GM23338 (cell line): Measurements from ENCODE around the gene RPL37A. TPM values are rescaled to one million over a fixed set of nuclear protein-coding genes. Genes with fewer than 3 reads are reported as not detected.

Source experiments
- ATAC-seq: fragments of 200-7000 bp; cut with Tn5 transposase; 3 replicates; pipeline ENCODE4 v1.9.1; 2020
- DNase-seq: peaks from one replicate; pipeline ENCODE4 v3.0.0-alpha.2; 2015; ENCODE audit warnings: low spot score
- H2AFZ ChIP-seq: fragments of 200-600 bp; sonication (generic); 2 replicates; pipeline ENCODE4 v1.8.0; 2016; ENCODE audit warnings: antibody characterized with exemption, mild to moderate bottlenecking, moderate library complexity
- H3F3A ChIP-seq: fragments of 200-600 bp; sonication (generic); replicated peaks from 2 replicates; pipeline ENCODE4 v1.8.0; 2017; ENCODE audit warnings: antibody characterized with exemption, mixed run types, low read depth
- H3K27ac ChIP-seq: fragments of 200-600 bp; sonication (generic); 2 replicates; pipeline ENCODE4 v1.6.1; 2016; ENCODE audit warnings: low read depth
- H3K27me3 ChIP-seq: fragments of 200-600 bp; sonication (generic); 2 replicates; pipeline ENCODE4 v1.8.0; 2016; ENCODE audit warnings: mild to moderate bottlenecking, mixed run types, moderate library complexity; ENCODE audit not compliant: insufficient read depth
- H3K36me3 ChIP-seq: fragments of 200-600 bp; sonication (generic); 2 replicates; pipeline ENCODE4 v1.8.0; 2016; ENCODE audit warnings: mild to moderate bottlenecking; ENCODE audit not compliant: insufficient read depth
- H3K4me1 ChIP-seq: fragments of 200-600 bp; sonication (generic); 2 replicates; pipeline ENCODE4 v1.8.0; 2016; ENCODE audit warnings: mild to moderate bottlenecking, moderate library complexity; ENCODE audit not compliant: insufficient read depth
- H3K4me2 ChIP-seq: fragments of 200-600 bp; sonication (generic); 2 replicates; pipeline ENCODE4 v1.7.1; 2017; ENCODE audit warnings: mixed run types
- H3K4me3 ChIP-seq: fragments of 200-600 bp; sonication (generic); 2 replicates; pipeline ENCODE4 v1.6.1; 2016; ENCODE audit warnings: mixed run types
- H3K79me2 ChIP-seq: fragments of 200-600 bp; sonication (generic); replicated peaks from 2 replicates; pipeline ENCODE4 v1.8.0; 2017; ENCODE audit warnings: mild to moderate bottlenecking; ENCODE audit not compliant: insufficient read depth
- H3K9me2 ChIP-seq: fragments of 200-600 bp; sonication (generic); 2 replicates; pipeline ENCODE4 v1.8.0; 2017; ENCODE audit not compliant: insufficient read depth
- H4K20me1 ChIP-seq: fragments of 200-600 bp; sonication (generic); replicated peaks from 2 replicates; pipeline ENCODE4 v1.8.0; 2017; ENCODE audit warnings: mild to moderate bottlenecking; ENCODE audit not compliant: insufficient read depth
- H3K27ac Mint-ChIP-seq: 2 replicates; pipeline ENCODE4 v1.8.0; 2020; ENCODE audit warnings: inconsistent platforms, mild to moderate bottlenecking, moderate library complexity, mixed read lengths
- H3K27me3 Mint-ChIP-seq: 3 replicates; pipeline ENCODE4 v1.8.0; 2022; ENCODE audit warnings: low read depth, mild to moderate bottlenecking, moderate library complexity, mixed read lengths, inconsistent platforms; ENCODE audit not compliant: insufficient read depth, poor library complexity
- H3K36me3 Mint-ChIP-seq: 3 replicates; pipeline ENCODE4 v1.8.0; 2021; ENCODE audit warnings: low read depth, mild to moderate bottlenecking, inconsistent platforms, moderate library complexity, mixed read lengths
- H3K4me1 Mint-ChIP-seq: 3 replicates; pipeline ENCODE4 v1.8.0; 2020; ENCODE audit warnings: mild to moderate bottlenecking, inconsistent platforms, mixed read lengths
- H3K4me3 Mint-ChIP-seq: 3 replicates; pipeline ENCODE4 v1.8.0; 2021; ENCODE audit warnings: moderate library complexity, mild to moderate bottlenecking, inconsistent platforms, mixed read lengths
- H3K9me3 Mint-ChIP-seq: 3 replicates; pipeline ENCODE4 v1.8.0; 2020; ENCODE audit warnings: moderate library complexity, mild to moderate bottlenecking, inconsistent platforms, mixed read lengths
- CREB1 ChIP-seq: fragments of 250-450 bp; sonication (Bioruptor Pico); IDR thresholded peaks from 2 replicates; pipeline ENCODE4 v1.5.0; 2020; ENCODE audit warnings: low read depth, mild to moderate bottlenecking, moderate library complexity
- CTCF ChIP-seq, 2 experiments: fragments of 200-600 bp in 1 of 2; sonication (generic) in 1 of 2; conservative IDR thresholded peaks; 2 replicates each; pipeline versions ENCODE4 v1.5.1 to v1.6.1; 2016 to 2017; ENCODE audit warnings: antibody characterized with exemption in 2 of 2, low read depth in 2 of 2, mild to moderate bottlenecking in 2 of 2, moderate library complexity in 1 of 2
- EZH2 ChIP-seq: fragments of 200-600 bp; sonication (generic); IDR thresholded peaks from one replicate; pipeline ENCODE4 v1.8.0; 2017; ENCODE audit warnings: antibody characterized with exemption, mild to moderate bottlenecking, low read depth; ENCODE audit not compliant: unreplicated experiment
- EZH2phosphoT487 ChIP-seq: fragments of 200-600 bp; sonication (generic); IDR thresholded peaks from one replicate; pipeline ENCODE4 v1.8.1; 2018; ENCODE audit warnings: antibody characterized with exemption; ENCODE audit not compliant: unreplicated experiment
- JUNB ChIP-seq: IDR thresholded peaks from one replicate; pipeline ENCODE4 v1.6.1; 2016; ENCODE audit warnings: antibody characterized with exemption; ENCODE audit not compliant: unreplicated experiment
- NANOG ChIP-seq: IDR thresholded peaks from 2 replicates; pipeline ENCODE4 v1.6.1; 2016; ENCODE audit warnings: antibody characterized with exemption, borderline replicate concordance
- POLR2AphosphoS5 ChIP-seq: IDR thresholded peaks from 2 replicates; pipeline ENCODE4 v1.6.1; 2016; ENCODE audit warnings: antibody characterized with exemption, low read depth
- STAT1 ChIP-seq: IDR thresholded peaks from one replicate; pipeline ENCODE4 v1.6.1; 2016; ENCODE audit warnings: antibody characterized with exemption; ENCODE audit not compliant: unreplicated experiment
- ZNF114 ChIP-seq: fragments of 250-450 bp; sonication (Bioruptor Pico); IDR thresholded peaks from 2 replicates; pipeline ENCODE4 v1.5.0; 2020; ENCODE audit warnings: mild to moderate bottlenecking, moderate library complexity
- ZNF331 ChIP-seq: fragments of 250-450 bp; sonication (Bioruptor Pico); IDR thresholded peaks from 2 replicates; pipeline ENCODE4 v1.5.0; 2020; ENCODE audit warnings: low read depth, mild to moderate bottlenecking, moderate library complexity
- ZNF462 ChIP-seq: fragments of 250-450 bp; sonication (Bioruptor Pico); IDR thresholded peaks from 2 replicates; pipeline ENCODE4 v1.5.0; 2020; ENCODE audit warnings: mild to moderate bottlenecking, moderate library complexity
- polyA plus RNA-seq: library from polyadenylated mRNA; unstranded; fragments of >200 nt; fragmentation: Nextera tagmentation; extraction: Ambion mirVana; gene quantifications from 2 replicates; pipeline ENCODE4 v1.2.1, GENCODE V29; 2016
- total RNA-seq: library from RNA; depleted of rRNA; stranded (reverse); fragments of >200 nt; shearing (Covaris generic); gene quantifications from 2 replicates; pipeline ENCODE4 v1.2.3, GENCODE V29; 2014
- TF ChIP-seq, protein P1 (sequence below): IDR thresholded peaks from one replicate; pipeline ENCODE4 v1.6.1; 2018; ENCODE audit warnings: antibody characterized with exemption; ENCODE audit not compliant: unreplicated experiment
- TF ChIP-seq, protein P2 (sequence below): IDR thresholded peaks from 2 replicates; pipeline ENCODE4 v1.6.1; 2016; ENCODE audit warnings: antibody characterized with exemption

The RPL37A gene
- total and polyA plus RNA-seq, 2 experiments from 2014 or later: 1,118 to 5,036 TPM

DNA sequence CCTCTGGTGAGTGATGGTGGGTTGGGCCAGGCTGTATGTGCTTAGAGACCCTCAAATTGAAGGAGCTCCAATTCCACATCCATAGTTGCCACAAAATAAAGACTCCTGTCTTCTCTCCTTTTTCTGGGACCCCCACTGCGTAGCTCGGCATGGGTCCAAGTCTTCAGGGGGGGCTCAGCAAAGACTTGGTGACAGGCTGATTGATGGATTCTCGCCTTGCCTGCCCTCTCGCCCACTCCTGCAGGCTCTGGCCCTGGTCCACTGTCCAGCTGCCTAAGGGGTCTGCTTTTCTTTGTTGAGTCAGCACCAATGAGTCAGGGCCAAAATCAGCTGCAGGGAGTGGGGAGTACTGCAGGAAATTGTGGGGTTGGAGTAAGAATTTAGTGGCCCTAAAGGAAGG lies 21.5 kb downstream of the RPL37A start:
- H3K27me3 Mint-ChIP-seq: peaks cover 3% of the 10 kb centered on the region
- no peak overlapping the region for H3K4me2 ChIP-seq

More for the DNA sequence above, 21.5 kb downstream of the RPL37A start:
- Mint-ChIP-seq H3K36me3 (no peaks in the 10 kb centered on the region; the same call in 2 of the 3 replicates), H3K4me3 (no peak overlapping the region), H3K4me1 (no peaks in the 10 kb centered on the region), H3K9me3 (no peaks in the 10 kb centered on the region), H3K27ac (no peak overlapping the region)
- no peaks in the 10 kb centered on the region for H3K27me3 ChIP-seq
- H3K9me2 ChIP-seq: no peaks in the 10 kb centered on the region; the same call in 1 of the 2 replicates
- H3F3A ChIP-seq: no peaks in the 10 kb centered on the region
- no peak overlapping the region for H3K4me3 ChIP-seq
- H4K20me1 ChIP-seq: no peaks in the 10 kb centered on the region; the same call in 1 of the 2 replicates
- DNase-seq (no peak), ATAC-seq (no peak)
- TF ChIP-seq ZNF114 (CRISPR knock-in tag) (no peak), CREB1 (CRISPR knock-in tag) (no peak), POLR2AphosphoS5 (no peak), NANOG (no peak), EZH2 (no peak), ZNF331 (no peak), ZNF462 (CRISPR knock-in tag) (no peak), CTCF (conservative IDR thresholded peaks at IDR 0.05; ENCODE audit: low read depth in 2 of 2) (no peak), STAT1 (no peak), JUNB (no peak), EZH2phosphoT487 (no peak)
- TF ChIP-seq, protein P1, sequence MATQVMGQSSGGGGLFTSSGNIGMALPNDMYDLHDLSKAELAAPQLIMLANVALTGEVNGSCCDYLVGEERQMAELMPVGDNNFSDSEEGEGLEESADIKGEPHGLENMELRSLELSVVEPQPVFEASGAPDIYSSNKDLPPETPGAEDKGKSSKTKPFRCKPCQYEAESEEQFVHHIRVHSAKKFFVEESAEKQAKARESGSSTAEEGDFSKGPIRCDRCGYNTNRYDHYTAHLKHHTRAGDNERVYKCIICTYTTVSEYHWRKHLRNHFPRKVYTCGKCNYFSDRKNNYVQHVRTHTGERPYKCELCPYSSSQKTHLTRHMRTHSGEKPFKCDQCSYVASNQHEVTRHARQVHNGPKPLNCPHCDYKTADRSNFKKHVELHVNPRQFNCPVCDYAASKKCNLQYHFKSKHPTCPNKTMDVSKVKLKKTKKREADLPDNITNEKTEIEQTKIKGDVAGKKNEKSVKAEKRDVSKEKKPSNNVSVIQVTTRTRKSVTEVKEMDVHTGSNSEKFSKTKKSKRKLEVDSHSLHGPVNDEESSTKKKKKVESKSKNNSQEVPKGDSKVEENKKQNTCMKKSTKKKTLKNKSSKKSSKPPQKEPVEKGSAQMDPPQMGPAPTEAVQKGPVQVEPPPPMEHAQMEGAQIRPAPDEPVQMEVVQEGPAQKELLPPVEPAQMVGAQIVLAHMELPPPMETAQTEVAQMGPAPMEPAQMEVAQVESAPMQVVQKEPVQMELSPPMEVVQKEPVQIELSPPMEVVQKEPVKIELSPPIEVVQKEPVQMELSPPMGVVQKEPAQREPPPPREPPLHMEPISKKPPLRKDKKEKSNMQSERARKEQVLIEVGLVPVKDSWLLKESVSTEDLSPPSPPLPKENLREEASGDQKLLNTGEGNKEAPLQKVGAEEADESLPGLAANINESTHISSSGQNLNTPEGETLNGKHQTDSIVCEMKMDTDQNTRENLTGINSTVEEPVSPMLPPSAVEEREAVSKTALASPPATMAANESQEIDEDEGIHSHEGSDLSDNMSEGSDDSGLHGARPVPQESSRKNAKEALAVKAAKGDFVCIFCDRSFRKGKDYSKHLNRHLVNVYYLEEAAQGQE: no peak
- TF ChIP-seq, protein P2, sequence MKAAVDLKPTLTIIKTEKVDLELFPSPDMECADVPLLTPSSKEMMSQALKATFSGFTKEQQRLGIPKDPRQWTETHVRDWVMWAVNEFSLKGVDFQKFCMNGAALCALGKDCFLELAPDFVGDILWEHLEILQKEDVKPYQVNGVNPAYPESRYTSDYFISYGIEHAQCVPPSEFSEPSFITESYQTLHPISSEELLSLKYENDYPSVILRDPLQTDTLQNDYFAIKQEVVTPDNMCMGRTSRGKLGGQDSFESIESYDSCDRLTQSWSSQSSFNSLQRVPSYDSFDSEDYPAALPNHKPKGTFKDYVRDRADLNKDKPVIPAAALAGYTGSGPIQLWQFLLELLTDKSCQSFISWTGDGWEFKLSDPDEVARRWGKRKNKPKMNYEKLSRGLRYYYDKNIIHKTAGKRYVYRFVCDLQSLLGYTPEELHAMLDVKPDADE: no peak
- no peak overlapping the region for H2AFZ ChIP-seq
- H3K27ac ChIP-seq: no peak overlapping the region
- H3K4me1 ChIP-seq: no peaks in the 10 kb centered on the region
- no peaks in the 10 kb centered on the region for H3K79me2 ChIP-seq
- H3K36me3 ChIP-seq: no peaks in the 10 kb centered on the region
